GM12878 (cell line): ENCODE measurements around the gene OR1F1. TPM values are rescaled to one million over a fixed set of nuclear protein-coding genes. Genes with fewer than 3 reads are reported as not detected.

ENCODE experiments used
- BACH1 ChIP-seq: fragments of 450-650 bp; IDR thresholded peaks from 2 replicates; pipeline ENCODE4 v1.6.1; 2017; ENCODE audit warnings: mild to moderate bottlenecking, borderline replicate concordance
- BCL11A ChIP-seq: IDR thresholded peaks from 2 replicates; pipeline ENCODE4 v1.6.1; 2011; ENCODE audit warnings: low read depth, low read length
- BMI1 ChIP-seq: fragments of 450-650 bp; IDR thresholded peaks from 2 replicates; pipeline ENCODE4 v1.6.1; 2016; ENCODE audit warnings: mild to moderate bottlenecking, moderate library complexity, borderline replicate concordance
- CBX3 ChIP-seq: fragments of 200-600 bp; sonication (generic); IDR thresholded peaks from 2 replicates; pipeline ENCODE4 v1.6.1; 2016; ENCODE audit warnings: low read depth, borderline replicate concordance
- HDAC2 ChIP-seq: fragments of 200-600 bp; sonication (generic); IDR thresholded peaks from 2 replicates; pipeline ENCODE4 v1.6.1; 2017
- IKZF2 ChIP-seq, 2 experiments: fragments of 450-650 bp; IDR thresholded peaks; 2 replicates each; pipeline ENCODE4 v1.6.1; 2017; ENCODE audit warnings: mild to moderate bottlenecking in 2 of 2, moderate library complexity in 2 of 2
- KAT2A ChIP-seq: conservative IDR thresholded peaks from 2 replicates; pipeline ENCODE4 v1.6.1; 2011; ENCODE audit warnings: low read depth, low read length; ENCODE audit not compliant: control insufficient read depth
- MYB ChIP-seq: fragments of 150-350 bp; IDR thresholded peaks from 2 replicates; pipeline ENCODE4 v1.6.1; 2014; ENCODE audit warnings: mild to moderate bottlenecking, low read depth, low read length, borderline replicate concordance
- MYC ChIP-seq: IDR thresholded peaks from 2 replicates; pipeline ENCODE4 v1.6.1; 2011; ENCODE audit warnings: mild to moderate bottlenecking, low read length, moderate library complexity, inconsistent platforms; ENCODE audit not compliant: insufficient read depth, insufficient replicate concordance, insufficient read length, severe bottlenecking
- NFYA ChIP-seq: IDR thresholded peaks from 2 replicates; pipeline ENCODE4 v1.6.1; 2011; ENCODE audit warnings: low read depth, mild to moderate bottlenecking, low read length, improper control_type of control experiment, borderline replicate concordance
- NKRF ChIP-seq: fragments of 450-650 bp; conservative IDR thresholded peaks from 2 replicates; pipeline ENCODE4 v1.6.1; 2017; ENCODE audit warnings: mild to moderate bottlenecking, moderate library complexity
- NR2C2 ChIP-seq: IDR thresholded peaks from 2 replicates; pipeline ENCODE4 v1.6.1; 2011; ENCODE audit warnings: borderline replicate concordance, low read depth; ENCODE audit not compliant: control insufficient read depth, insufficient read length
- PML ChIP-seq: IDR thresholded peaks from 2 replicates; pipeline ENCODE4 v1.6.1; 2012; ENCODE audit warnings: low read length, inconsistent platforms
- RFX5 ChIP-seq: IDR thresholded peaks from 2 replicates; pipeline ENCODE4 v1.6.1; 2011; ENCODE audit warnings: low read depth, low read length, improper control_type of control experiment
- STAT1 ChIP-seq: fragments of 450-650 bp; conservative IDR thresholded peaks from 2 replicates; pipeline ENCODE4 v1.6.1; 2014; ENCODE audit warnings: antibody characterized with exemption, mild to moderate bottlenecking
- ZNF384 ChIP-seq: IDR thresholded peaks from 2 replicates; pipeline ENCODE4 v1.6.1; 2012; ENCODE audit warnings: low read depth, mild to moderate bottlenecking, low read length, improper control_type of control experiment, borderline replicate concordance
- polyA plus RNA-seq, 11 experiments: library from polyadenylated mRNA; depleted of rRNA in 4 of 11; unstranded in 6 of 11; stranded (reverse) in 5 of 11; fragments of >200 nt; fragmentation: Nextera tagmentation in 4 of 11; fragmentation: Illumina TruSeq in 1 of 11; extraction: Ambion mirVana in 4 of 11; extraction: Trizol in 1 of 11; gene quantifications; 1 replicate in 1 of 11; 2 replicates in 10 of 11; pipeline versions ENCODE4 v1.2.1 to v1.2.3, GENCODE V29; 2011 to 2016; ENCODE audit warnings: inconsistent platforms in 2 of 11, missing spikeins in 2 of 11, low read depth in 1 of 11
- total RNA-seq, 4 experiments: library from RNA; depleted of rRNA in 3 of 4; stranded (reverse); fragments of >200 nt in 3 of 4; fragmentation: Illumina TruSeq in 1 of 4; extraction: Trizol in 1 of 4; gene quantifications; 2 replicates each; pipeline versions ENCODE4 v1.2.1 to v1.2.3, GENCODE V29; 2013 to 2021
- TF ChIP-seq, protein P1 (sequence below): fragments of 450-650 bp; IDR thresholded peaks from 2 replicates; pipeline ENCODE4 v1.6.1; 2017; ENCODE audit warnings: mild to moderate bottlenecking, moderate library complexity
- TF ChIP-seq, protein P2 (sequence below): fragments of 450-650 bp; IDR thresholded peaks from 2 replicates; pipeline ENCODE4 v1.6.1; 2017; ENCODE audit warnings: antibody characterized with exemption, mild to moderate bottlenecking, moderate library complexity
- TF ChIP-seq, protein P3 (sequence below): IDR thresholded peaks from 2 replicates; pipeline ENCODE4 v1.6.1; 2011; ENCODE audit warnings: borderline replicate concordance, low read depth, mild to moderate bottlenecking, moderate library complexity, low read length; ENCODE audit not compliant: insufficient read depth, poor library complexity, severe bottlenecking

The OR1F1 gene
- total and polyA plus RNA-seq, 10 of the 15 experiments (the other 5 are each of a cell fraction or from before 2014, with no cell fraction given) = 0.10 to 0.14 (median 0.12) TPM; not detected in 7

- TF ChIP-seq, protein P1, sequence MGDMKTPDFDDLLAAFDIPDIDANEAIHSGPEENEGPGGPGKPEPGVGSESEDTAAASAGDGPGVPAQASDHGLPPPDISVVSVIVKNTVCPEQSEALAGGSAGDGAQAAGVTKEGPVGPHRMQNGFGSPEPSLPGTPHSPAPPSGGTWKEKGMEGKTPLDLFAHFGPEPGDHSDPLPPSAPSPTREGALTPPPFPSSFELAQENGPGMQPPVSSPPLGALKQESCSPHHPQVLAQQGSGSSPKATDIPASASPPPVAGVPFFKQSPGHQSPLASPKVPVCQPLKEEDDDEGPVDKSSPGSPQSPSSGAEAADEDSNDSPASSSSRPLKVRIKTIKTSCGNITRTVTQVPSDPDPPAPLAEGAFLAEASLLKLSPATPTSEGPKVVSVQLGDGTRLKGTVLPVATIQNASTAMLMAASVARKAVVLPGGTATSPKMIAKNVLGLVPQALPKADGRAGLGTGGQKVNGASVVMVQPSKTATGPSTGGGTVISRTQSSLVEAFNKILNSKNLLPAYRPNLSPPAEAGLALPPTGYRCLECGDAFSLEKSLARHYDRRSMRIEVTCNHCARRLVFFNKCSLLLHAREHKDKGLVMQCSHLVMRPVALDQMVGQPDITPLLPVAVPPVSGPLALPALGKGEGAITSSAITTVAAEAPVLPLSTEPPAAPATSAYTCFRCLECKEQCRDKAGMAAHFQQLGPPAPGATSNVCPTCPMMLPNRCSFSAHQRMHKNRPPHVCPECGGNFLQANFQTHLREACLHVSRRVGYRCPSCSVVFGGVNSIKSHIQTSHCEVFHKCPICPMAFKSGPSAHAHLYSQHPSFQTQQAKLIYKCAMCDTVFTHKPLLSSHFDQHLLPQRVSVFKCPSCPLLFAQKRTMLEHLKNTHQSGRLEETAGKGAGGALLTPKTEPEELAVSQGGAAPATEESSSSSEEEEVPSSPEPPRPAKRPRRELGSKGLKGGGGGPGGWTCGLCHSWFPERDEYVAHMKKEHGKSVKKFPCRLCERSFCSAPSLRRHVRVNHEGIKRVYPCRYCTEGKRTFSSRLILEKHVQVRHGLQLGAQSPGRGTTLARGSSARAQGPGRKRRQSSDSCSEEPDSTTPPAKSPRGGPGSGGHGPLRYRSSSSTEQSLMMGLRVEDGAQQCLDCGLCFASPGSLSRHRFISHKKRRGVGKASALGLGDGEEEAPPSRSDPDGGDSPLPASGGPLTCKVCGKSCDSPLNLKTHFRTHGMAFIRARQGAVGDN = no peak
- TF ChIP-seq, protein P2, sequence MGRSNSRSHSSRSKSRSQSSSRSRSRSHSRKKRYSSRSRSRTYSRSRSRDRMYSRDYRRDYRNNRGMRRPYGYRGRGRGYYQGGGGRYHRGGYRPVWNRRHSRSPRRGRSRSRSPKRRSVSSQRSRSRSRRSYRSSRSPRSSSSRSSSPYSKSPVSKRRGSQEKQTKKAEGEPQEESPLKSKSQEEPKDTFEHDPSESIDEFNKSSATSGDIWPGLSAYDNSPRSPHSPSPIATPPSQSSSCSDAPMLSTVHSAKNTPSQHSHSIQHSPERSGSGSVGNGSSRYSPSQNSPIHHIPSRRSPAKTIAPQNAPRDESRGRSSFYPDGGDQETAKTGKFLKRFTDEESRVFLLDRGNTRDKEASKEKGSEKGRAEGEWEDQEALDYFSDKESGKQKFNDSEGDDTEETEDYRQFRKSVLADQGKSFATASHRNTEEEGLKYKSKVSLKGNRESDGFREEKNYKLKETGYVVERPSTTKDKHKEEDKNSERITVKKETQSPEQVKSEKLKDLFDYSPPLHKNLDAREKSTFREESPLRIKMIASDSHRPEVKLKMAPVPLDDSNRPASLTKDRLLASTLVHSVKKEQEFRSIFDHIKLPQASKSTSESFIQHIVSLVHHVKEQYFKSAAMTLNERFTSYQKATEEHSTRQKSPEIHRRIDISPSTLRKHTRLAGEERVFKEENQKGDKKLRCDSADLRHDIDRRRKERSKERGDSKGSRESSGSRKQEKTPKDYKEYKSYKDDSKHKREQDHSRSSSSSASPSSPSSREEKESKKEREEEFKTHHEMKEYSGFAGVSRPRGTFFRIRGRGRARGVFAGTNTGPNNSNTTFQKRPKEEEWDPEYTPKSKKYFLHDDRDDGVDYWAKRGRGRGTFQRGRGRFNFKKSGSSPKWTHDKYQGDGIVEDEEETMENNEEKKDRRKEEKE = no peak
- no peak for TF ChIP-seq RFX5
- TF ChIP-seq NR2C2 = no peak
- TF ChIP-seq PML = no peak
- TF ChIP-seq NFYA = no peak
- no peak for TF ChIP-seq BCL11A
- no peak for TF ChIP-seq HDAC2
- TF ChIP-seq KAT2A = no peak
- no peak for TF ChIP-seq STAT1
- TF ChIP-seq BMI1 = no peak
- peak; percentile 52 to 65; a peak in 2 of 4 replicates for TF ChIP-seq IKZF2 (IDR thresholded peaks at IDR 0.05)
- no peak for TF ChIP-seq MYB
- TF ChIP-seq NKRF = 0 out of 2 replicates have a peak, but pooled peaks have one; percentile 21
- peak; percentile 81 for TF ChIP-seq ZNF384
- no peak for TF ChIP-seq MYC
- peak; percentile 33; the same call in 1 of the 2 replicates for TF ChIP-seq BACH1
- no peak for TF ChIP-seq CBX3
- TF ChIP-seq, protein P3, sequence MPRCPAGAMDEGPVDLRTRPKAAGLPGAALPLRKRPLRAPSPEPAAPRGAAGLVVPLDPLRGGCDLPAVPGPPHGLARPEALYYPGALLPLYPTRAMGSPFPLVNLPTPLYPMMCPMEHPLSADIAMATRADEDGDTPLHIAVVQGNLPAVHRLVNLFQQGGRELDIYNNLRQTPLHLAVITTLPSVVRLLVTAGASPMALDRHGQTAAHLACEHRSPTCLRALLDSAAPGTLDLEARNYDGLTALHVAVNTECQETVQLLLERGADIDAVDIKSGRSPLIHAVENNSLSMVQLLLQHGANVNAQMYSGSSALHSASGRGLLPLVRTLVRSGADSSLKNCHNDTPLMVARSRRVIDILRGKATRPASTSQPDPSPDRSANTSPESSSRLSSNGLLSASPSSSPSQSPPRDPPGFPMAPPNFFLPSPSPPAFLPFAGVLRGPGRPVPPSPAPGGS = no peak
These were observed 29.3 kb upstream of the OR1F1 start (continued) for GRCh38 chr16:3158510-3159314.
